Ovary (tissue), 9 donors: Measurements from ENCODE around the gene NHSL2. TPM values are rescaled to one million over a fixed set of nuclear protein-coding genes. Genes with fewer than 3 reads are reported as not detected.

Source experiments
- DNase-seq, 5 donors: peaks; one replicate each; pipeline ENCODE4 v3.0.0-alpha.2; 2019 to 2020
- H3K27ac ChIP-seq, 2 donors: fragments of 200-600 bp; one replicate each; pipeline versions ENCODE4 v1.5.1 to v1.8.0; 2019 to 2022
- H3K27me3 ChIP-seq: fragments of 200-600 bp; one replicate; pipeline ENCODE4 v1.8.0; 2022
- H3K36me3 ChIP-seq: fragments of 200-600 bp; sonication (generic); one replicate; pipeline ENCODE4 v1.5.1; 2019
- H3K4me1 ChIP-seq: one replicate; pipeline ENCODE4 v1.8.1; 2013; ENCODE audit warnings: mild to moderate bottlenecking, moderate library complexity; ENCODE audit not compliant: insufficient read depth
- H3K4me3 ChIP-seq: fragments of 200-600 bp; sonication (generic); one replicate; pipeline ENCODE4 v1.5.1; 2017
- H3K9me3 ChIP-seq, 2 donors: fragments of 200-600 bp in 1 of 2; sonication (generic) in 1 of 2; one replicate each; pipeline versions ENCODE4 v1.5.1 to v1.8.1; 2013 to 2019; ENCODE audit warnings: mild to moderate bottlenecking in 1 of 2, moderate library complexity in 1 of 2
- EP300 ChIP-seq: sonication (generic); formaldehyde crosslinking; IDR thresholded peaks from one replicate; pipeline ENCODE4 v1.6.1; 2017; ENCODE audit warnings: antibody characterized with exemption
- POLR2A ChIP-seq: fragments of 450-650 bp; IDR thresholded peaks from one replicate; pipeline ENCODE4 v1.6.1; 2017; ENCODE audit warnings: antibody characterized with exemption, mild to moderate bottlenecking, moderate library complexity
- WGBS, 3 donors: extraction: QIAGEN DNeasy Blood & Tissue Kit in 1 of 3; methylation state at CpG; one replicate each; pipeline versions ENCODE4 v1.1.5 to v1.1.7; 2013 to 2017; 5-methylcytosine and 5-hydroxymethylcytosine counted together
- intact Hi-C, 4 donors: fragments of 100-400 bp; cut with DNase I; formaldehyde crosslinking; loops; one replicate each; pipeline versions ENCODE4 v1.11.0 to v1.15.1; 2022 to 2023
- polyA plus RNA-seq, 2 donors: library from polyadenylated mRNA; stranded (reverse); fragments of 200-250 nt in 1 of 2; fragments of 350-450 nt in 1 of 2; fragmentation: Illumina TruSeq in 1 of 2; extraction: RNeasy Lipid Tissue Mini Kit (QIAGEN cat#74804) in 1 of 2; gene quantifications; one replicate each; pipeline ENCODE4 v1.2.3, GENCODE V29; 2013 to 2014
- total RNA-seq, 7 donors: library from RNA; depleted of rRNA in 2 of 7; stranded (reverse); fragments of >200 nt in 2 of 7; fragmentation: NEBNext Ultra II Directional in 3 of 7; extraction: Animal tissue kit (Norgen Biotek cat#: 25700) in 3 of 7; gene quantifications; one replicate each; pipeline versions ENCODE4 v1.1.0 to v1.2.4, GENCODE V29; 2016 to 2023
- TF ChIP-seq, protein P1 (sequence below), 3 donors: fragments of 450-650 bp in 2 of 3; fragments of 200-600 bp in 1 of 3; IDR thresholded peaks; one replicate each; pipeline versions ENCODE4 v1.5.1 to v1.8.0; 2016 to 2022; ENCODE audit warnings: antibody characterized with exemption in 3 of 3, mild to moderate bottlenecking in 1 of 3
- donor health status: DM: no; HTN: no; CAD: no; lungs with moderate emphysema.
- donor health status: DM: no; HTN: no; CAD: no.
- donor health status: Bipolar disorder and iron deficiency.
- donor health status: DM: yes; HTN: yes; CAD: no.
- donor health status: DM: no; HTN: no; CAD: no.
- donor health status: DM: yes; HTN: yes; CAD: no.

The NHSL2 gene
- total and polyA plus RNA-seq, 9 donors: 1.2 to 9.2 (median 4.4) TPM

DNA sequence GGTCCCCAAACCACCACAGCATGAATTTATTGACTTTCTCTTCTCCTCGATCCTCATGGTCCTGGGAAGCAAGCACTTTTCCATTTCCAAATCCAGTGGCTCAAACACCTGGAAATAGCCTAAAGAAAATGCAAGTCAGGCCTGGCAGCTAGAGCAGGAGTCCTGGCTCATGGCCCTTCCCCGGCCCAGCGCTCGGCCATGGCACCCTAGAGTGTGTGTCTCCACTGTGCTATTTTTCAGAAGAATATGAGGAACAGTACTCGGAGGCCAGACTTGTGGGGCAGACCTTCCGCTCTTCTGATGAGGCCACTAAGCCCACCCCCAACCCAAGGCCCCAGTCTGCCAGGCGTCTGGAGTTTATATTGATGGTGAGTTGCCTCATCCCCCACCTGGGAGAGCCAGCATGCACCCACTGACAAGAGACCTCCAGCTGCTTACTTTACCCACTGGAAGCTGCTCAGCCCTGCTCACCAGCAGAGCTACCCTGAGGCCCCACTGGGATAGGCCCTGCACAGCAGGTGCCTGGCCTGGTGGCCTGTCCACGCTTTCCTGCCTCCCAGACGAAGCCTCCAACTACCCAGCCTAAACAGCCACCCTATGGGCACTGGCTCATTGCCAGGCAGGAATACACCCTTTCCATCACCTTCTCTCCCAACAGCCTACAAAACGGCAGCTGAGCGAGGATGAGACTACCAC is 223.4 kb downstream of the NHSL2 start:
- no peak overlapping the region for H3K4me3 ChIP-seq
- H3K4me1 ChIP-seq: no peaks in the 10 kb centered on the region
- WGBS, 3 donors: 83 to 87% (median 85%) methylated on average over 11 of the region's 11 CpGs
- intact Hi-C loops: no loop called here
- no peaks in the 10 kb centered on the region for H3K36me3 ChIP-seq
- TF ChIP-seq, protein P1, sequence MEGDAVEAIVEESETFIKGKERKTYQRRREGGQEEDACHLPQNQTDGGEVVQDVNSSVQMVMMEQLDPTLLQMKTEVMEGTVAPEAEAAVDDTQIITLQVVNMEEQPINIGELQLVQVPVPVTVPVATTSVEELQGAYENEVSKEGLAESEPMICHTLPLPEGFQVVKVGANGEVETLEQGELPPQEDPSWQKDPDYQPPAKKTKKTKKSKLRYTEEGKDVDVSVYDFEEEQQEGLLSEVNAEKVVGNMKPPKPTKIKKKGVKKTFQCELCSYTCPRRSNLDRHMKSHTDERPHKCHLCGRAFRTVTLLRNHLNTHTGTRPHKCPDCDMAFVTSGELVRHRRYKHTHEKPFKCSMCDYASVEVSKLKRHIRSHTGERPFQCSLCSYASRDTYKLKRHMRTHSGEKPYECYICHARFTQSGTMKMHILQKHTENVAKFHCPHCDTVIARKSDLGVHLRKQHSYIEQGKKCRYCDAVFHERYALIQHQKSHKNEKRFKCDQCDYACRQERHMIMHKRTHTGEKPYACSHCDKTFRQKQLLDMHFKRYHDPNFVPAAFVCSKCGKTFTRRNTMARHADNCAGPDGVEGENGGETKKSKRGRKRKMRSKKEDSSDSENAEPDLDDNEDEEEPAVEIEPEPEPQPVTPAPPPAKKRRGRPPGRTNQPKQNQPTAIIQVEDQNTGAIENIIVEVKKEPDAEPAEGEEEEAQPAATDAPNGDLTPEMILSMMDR (IDR thresholded peaks at IDR 0.05): no peak
- TF ChIP-seq POLR2A: no peak
- no peak for TF ChIP-seq EP300
- no peaks in the 10 kb centered on the region for H3K9me3 ChIP-seq
- no peak for DNase-seq
- H3K27me3 ChIP-seq: no peaks in the 10 kb centered on the region
- H3K27ac ChIP-seq: no peak overlapping the region

DNA sequence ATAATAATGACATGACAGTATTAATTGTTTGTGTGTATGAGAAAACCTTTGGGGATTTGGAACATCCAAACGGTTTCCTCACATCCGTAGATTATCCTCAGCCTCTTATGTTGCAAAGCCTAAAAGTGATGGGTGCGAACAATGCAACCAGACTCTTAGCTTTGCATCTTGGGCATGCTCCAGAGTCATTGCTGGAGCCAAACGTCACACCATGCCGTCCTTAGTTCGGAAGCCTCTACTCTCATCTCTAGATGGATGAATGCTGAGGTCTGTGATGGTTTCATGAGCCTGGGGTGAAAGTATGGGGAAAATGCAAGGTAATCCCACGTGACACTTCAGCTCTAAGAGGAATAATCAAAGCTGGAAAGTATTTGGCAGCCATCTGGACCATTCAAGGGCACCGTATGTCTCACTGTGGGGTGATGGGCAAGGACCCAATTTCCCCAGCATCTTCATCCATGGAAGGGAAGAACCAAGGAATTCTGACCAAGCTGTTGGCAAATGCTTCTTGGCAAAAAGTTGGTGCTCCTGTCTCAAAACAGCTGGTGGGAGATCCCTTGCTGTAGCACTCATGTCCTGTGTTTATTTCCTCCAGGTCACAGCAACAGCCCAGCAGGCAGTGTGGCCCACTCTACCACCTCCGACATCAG is 227.3 kb downstream of the NHSL2 start:
- no peaks in the 10 kb centered on the region for H3K36me3 ChIP-seq
- WGBS, 3 donors: 73 to 78% (median 75%) methylated on average over 9 of the region's 9 CpGs
- no peaks in the 10 kb centered on the region for H3K9me3 ChIP-seq
- H3K4me3 ChIP-seq: no peak overlapping the region
- no peaks in the 10 kb centered on the region for H3K4me1 ChIP-seq
- no peak overlapping the region for H3K27ac ChIP-seq
- no peaks in the 10 kb centered on the region for H3K27me3 ChIP-seq
- DNase-seq: no peak
- TF ChIP-seq, protein P1 (IDR thresholded peaks at IDR 0.05): no peak
- TF ChIP-seq EP300 (no peak), POLR2A (no peak)
- intact Hi-C loops: no loop called here

DNA sequence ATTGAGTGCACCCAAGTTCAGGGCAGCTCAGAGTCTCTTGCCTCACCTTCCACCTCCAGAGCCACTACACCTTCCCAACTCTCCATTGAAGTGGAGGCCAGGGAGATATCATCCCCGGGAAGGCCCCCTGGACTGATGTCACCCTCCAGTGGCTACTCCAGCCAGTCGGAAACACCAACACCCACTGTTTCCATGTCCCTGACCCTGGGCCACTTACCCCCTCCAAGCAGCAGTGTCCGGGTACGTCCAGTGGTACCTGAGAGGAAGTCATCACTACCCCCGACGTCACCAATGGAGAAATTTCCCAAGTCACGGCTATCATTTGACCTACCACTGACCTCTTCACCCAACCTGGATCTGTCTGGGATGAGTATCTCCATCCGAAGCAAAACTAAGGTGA is 228.9 kb downstream of the NHSL2 start:
- Histone ChIP-seq H3K27ac (no peak overlapping the region), H3K4me3 (no peak overlapping the region), H3K27me3 (no peaks in the 10 kb centered on the region), H3K36me3 (no peaks in the 10 kb centered on the region), H3K9me3 (no peaks in the 10 kb centered on the region), H3K4me1 (no peaks in the 10 kb centered on the region)
- 83 to 93% (median 88%) methylated on average over 8 of the region's 8 CpGs for WGBS, 3 donors
- no peak for DNase-seq
- intact Hi-C loops: no loop called here
- TF ChIP-seq POLR2A: no peak
- TF ChIP-seq, protein P1 (IDR thresholded peaks at IDR 0.05): no peak
- no peak for TF ChIP-seq EP300

DNA sequence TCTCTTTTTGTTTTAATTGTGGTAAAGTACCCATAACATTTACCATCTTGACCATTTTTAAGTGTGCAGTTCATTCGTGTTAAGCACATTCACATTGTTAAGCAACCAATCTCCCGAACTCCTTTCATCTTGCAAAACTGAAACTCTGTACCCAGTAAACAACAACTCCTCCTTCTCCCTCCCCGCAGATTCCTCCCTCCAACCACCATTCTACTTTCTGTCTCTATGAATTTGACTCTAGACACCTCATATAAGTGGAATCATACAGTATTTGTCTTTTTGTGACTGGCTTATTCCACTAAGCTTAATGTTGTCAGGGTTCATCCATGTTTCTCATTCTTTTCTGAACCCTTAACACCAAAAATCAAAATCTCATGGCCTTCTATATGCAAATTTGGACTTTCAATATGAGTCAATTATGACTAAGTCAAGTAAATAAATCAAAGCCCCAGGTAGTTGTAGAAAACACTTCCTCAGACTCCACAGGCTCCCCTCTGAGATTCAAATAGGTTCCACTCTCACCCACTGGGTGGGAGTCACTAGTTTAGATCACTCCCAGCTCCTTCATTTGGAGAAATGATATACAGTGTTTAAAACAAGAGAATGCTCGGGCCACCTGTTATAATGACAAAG is 230.8 kb downstream of the NHSL2 start:
- no peak for TF ChIP-seq POLR2A
- TF ChIP-seq, protein P1 (IDR thresholded peaks at IDR 0.05): no peak
- no peak for TF ChIP-seq EP300
- no peaks in the 10 kb centered on the region for H3K36me3 ChIP-seq
- no peaks in the 10 kb centered on the region for H3K9me3 ChIP-seq
- 48 to 54% (median 53%) methylated on average over 4 of the region's 4 CpGs for WGBS, 3 donors
- no peak for DNase-seq
- H3K27me3 ChIP-seq: no peaks in the 10 kb centered on the region
- no peaks in the 10 kb centered on the region for H3K4me1 ChIP-seq
- intact Hi-C loops: no loop called here
- H3K27ac ChIP-seq: no peak overlapping the region
- H3K4me3 ChIP-seq: no peak overlapping the region
